ENCODE measurements around the gene FIGNL2.

Gene FIGNL2

GRCh38 chr12:51890511-51891171 is 42.1 kb upstream of the FIGNL2 start:
- DNase-seq (ENCODE audit: low read depth, low spot score) = no peak
- TF ChIP-seq, protein P1, sequence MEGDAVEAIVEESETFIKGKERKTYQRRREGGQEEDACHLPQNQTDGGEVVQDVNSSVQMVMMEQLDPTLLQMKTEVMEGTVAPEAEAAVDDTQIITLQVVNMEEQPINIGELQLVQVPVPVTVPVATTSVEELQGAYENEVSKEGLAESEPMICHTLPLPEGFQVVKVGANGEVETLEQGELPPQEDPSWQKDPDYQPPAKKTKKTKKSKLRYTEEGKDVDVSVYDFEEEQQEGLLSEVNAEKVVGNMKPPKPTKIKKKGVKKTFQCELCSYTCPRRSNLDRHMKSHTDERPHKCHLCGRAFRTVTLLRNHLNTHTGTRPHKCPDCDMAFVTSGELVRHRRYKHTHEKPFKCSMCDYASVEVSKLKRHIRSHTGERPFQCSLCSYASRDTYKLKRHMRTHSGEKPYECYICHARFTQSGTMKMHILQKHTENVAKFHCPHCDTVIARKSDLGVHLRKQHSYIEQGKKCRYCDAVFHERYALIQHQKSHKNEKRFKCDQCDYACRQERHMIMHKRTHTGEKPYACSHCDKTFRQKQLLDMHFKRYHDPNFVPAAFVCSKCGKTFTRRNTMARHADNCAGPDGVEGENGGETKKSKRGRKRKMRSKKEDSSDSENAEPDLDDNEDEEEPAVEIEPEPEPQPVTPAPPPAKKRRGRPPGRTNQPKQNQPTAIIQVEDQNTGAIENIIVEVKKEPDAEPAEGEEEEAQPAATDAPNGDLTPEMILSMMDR (IDR thresholded peaks at IDR 0.05; ENCODE audit: low read depth, low read length) = no peak
- H3K4me3 ChIP-seq (ENCODE audit: low read depth, low read length) = no peak overlapping the region
- in situ Hi-C loops (cut with HindIII; ENCODE audit: low sequenced_read_pairs) = no loop called here

- no peak overlapping the region for H3K4me3 ChIP-seq (ENCODE audit: low read depth, low read length)
- DNase-seq (ENCODE audit: low read depth, low spot score) = no peak
- TF ChIP-seq, protein P1 (IDR thresholded peaks at IDR 0.05; ENCODE audit: low read depth, low read length) = no peak
- in situ Hi-C loops (cut with HindIII; ENCODE audit: low sequenced_read_pairs) = no loop called here
Measured at GRCh38 chr12:51890133-51890464, 41.6 kb upstream of the FIGNL2 start.

GRCh38 chr12:51889216-51890132 is 41.0 kb upstream of the FIGNL2 start:
- DNase-seq (ENCODE audit: low read depth, low spot score) = no peak
- in situ Hi-C loops (cut with HindIII; ENCODE audit: low sequenced_read_pairs) = no loop called here
- H3K4me3 ChIP-seq (ENCODE audit: low read depth, low read length) = no peak overlapping the region
- TF ChIP-seq, protein P1 (IDR thresholded peaks at IDR 0.05; ENCODE audit: low read depth, low read length) = peak; percentile 29

GRCh38 chr12:51888316-51889215 is 40.0 kb upstream of the FIGNL2 start:
- in situ Hi-C loops (cut with HindIII; ENCODE audit: low sequenced_read_pairs) = no loop called here
- TF ChIP-seq, protein P1 (IDR thresholded peaks at IDR 0.05; ENCODE audit: low read depth, low read length) = no peak
- no peak for DNase-seq (ENCODE audit: low read depth, low spot score)
- no peak overlapping the region for H3K4me3 ChIP-seq (ENCODE audit: low read depth, low read length)

- no peak for DNase-seq (ENCODE audit: low read depth, low spot score)
Measured at GRCh38 chr12:51887476-51888315, 39.2 kb upstream of the FIGNL2 start, which contains the start of gene ANKRD33. ANKRD33 (plus strand) TSS chr12:51888103; CDS start chr12:51888187, 84 bp downstream.

More at GRCh38 chr12:51887476-51888315, 39.2 kb upstream of the FIGNL2 start, which contains the start of gene ANKRD33:
- in situ Hi-C loops (cut with HindIII; ENCODE audit: low sequenced_read_pairs) = no loop called here
- H3K4me3 ChIP-seq (ENCODE audit: low read depth, low read length) = no peak within 1 kb of the TSS
- TF ChIP-seq, protein P1 (IDR thresholded peaks at IDR 0.05; ENCODE audit: low read depth, low read length) = no peak

All from astrocyte of the spinal cord (primary cell).